Sigmoid colon (tissue), 7 donors: ENCODE results near the gene GREB1L. TPM values are rescaled to one million over a fixed set of nuclear protein-coding genes. Genes with fewer than 3 reads are reported as not detected.
"Not testable (repeated sequence)": the region's sequence is repeated elsewhere in the genome, so short reads cannot be mapped to it uniquely, and the experiment has no call there.

ENCODE experiments used
- DNase-seq: peaks from one replicate; pipeline ENCODE4 v3.0.0-alpha.2; 2019
- H3K27ac ChIP-seq, 4 donors: fragments of 200-600 bp; sonication (generic); one replicate each; pipeline ENCODE4 v1.5.1; 2016 to 2019; ENCODE audit warnings: mild to moderate bottlenecking in 1 of 4
- H3K27me3 ChIP-seq, 3 donors: fragments of 200-600 bp; sonication (generic); one replicate each; pipeline ENCODE4 v1.5.1; 2019; ENCODE audit warnings: mild to moderate bottlenecking in 1 of 3
- H3K36me3 ChIP-seq, 4 donors: fragments of 200-600 bp; sonication (generic); one replicate each; pipeline ENCODE4 v1.5.1; 2016 to 2019
- H3K4me1 ChIP-seq, 4 donors: fragments of 200-600 bp; sonication (generic); one replicate each; pipeline ENCODE4 v1.5.1; 2017 to 2019
- H3K4me3 ChIP-seq, 4 donors: fragments of 200-600 bp; sonication (generic); one replicate each; pipeline ENCODE4 v1.5.1; 2017 to 2019; ENCODE audit warnings: mild to moderate bottlenecking in 2 of 4, moderate library complexity in 1 of 4
- H3K9me3 ChIP-seq, 4 donors: fragments of 200-600 bp in 3 of 4; sonication (generic) in 3 of 4; one replicate each; pipeline versions ENCODE4 v1.5.1 to v1.6.1; 2013 to 2019
- EP300 ChIP-seq, 4 donors: sonication (generic); formaldehyde crosslinking; IDR thresholded peaks; one replicate each; pipeline ENCODE4 v1.6.1; 2017; ENCODE audit warnings: antibody characterized with exemption in 4 of 4
- POLR2A ChIP-seq, 2 donors: fragments of 450-650 bp; IDR thresholded peaks; one replicate each; pipeline ENCODE4 v1.6.1; 2016; ENCODE audit warnings: antibody characterized with exemption in 2 of 2, mild to moderate bottlenecking in 2 of 2, moderate library complexity in 2 of 2
- POLR2AphosphoS5 ChIP-seq, 4 donors: sonication (generic); formaldehyde crosslinking; IDR thresholded peaks; one replicate each; pipeline ENCODE4 v1.6.1; 2017; ENCODE audit warnings: antibody characterized with exemption in 4 of 4
- WGBS, 2 donors: extraction: QIAGEN DNeasy Blood & Tissue Kit; methylation state at CpG; one replicate each; pipeline ENCODE4 v1.1.7; 2013; 5-methylcytosine and 5-hydroxymethylcytosine counted together
- intact Hi-C: fragments of 100-400 bp; cut with DNase I; formaldehyde crosslinking; loops from one replicate; pipeline ENCODE4 v1.15.1; 2023
- polyA plus RNA-seq, 3 donors: library from polyadenylated mRNA; stranded (reverse); fragments of 200-250 nt; gene quantifications; one replicate each; pipeline ENCODE4 v1.2.3, GENCODE V29; 2013
- total RNA-seq, 4 donors: library from RNA; depleted of rRNA; stranded (reverse); fragments of >200 nt; gene quantifications; one replicate each; pipeline ENCODE4 v1.1.0, GENCODE V29; 2016
- TF ChIP-seq, protein P1 (sequence below), 4 experiments: fragments of 450-650 bp in 3 of 4; fragments of 200-600 bp in 1 of 4; IDR thresholded peaks; one replicate each; pipeline ENCODE4 v1.5.1; 2016 to 2019; ENCODE audit warnings: antibody characterized with exemption in 4 of 4, mild to moderate bottlenecking in 3 of 4, moderate library complexity in 2 of 4
- donor health status: healthy with polysubstance abuse.
- donor health status: Bipolar disorder and iron deficiency.
- donor health status: healthy.

GREB1L gene
- total and polyA plus RNA-seq, 7 donors = 0.23 to 12.1 (median 4.4) TPM; not detected in 2

DNA sequence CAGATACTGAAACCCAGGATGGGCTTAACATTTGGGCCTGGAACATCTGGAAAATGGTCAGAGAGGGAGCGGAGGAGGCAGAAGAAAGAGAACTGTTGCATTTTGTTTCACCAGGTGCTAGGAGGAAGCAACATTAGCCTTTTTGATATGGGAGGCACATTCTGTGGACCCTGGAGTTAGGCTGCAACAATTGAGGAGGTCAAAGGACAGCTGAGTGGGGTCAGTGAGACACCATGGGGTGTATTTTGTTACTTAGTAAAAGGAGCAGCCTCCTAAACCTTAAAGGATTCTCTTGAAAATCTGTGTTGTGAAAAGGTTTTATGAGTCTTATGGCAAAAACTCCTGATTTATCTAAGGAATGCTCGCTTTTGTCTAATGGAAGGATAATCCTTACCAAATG is 124.9 kb downstream of the GREB1L start:
- no peak for DNase-seq
- intact Hi-C loops = loop anchor here (10.0 kb wide), 1 partner anchor 58 kb away; no protein-coding TSS in a partner anchor
- WGBS, 2 donors = 95 to 97% methylated on average over 2 of the region's 2 CpGs
- no peaks in the 10 kb centered on the region for H3K9me3 ChIP-seq
- no peak overlapping the region for H3K27ac ChIP-seq
- no peak overlapping the region for H3K4me3 ChIP-seq
- TF ChIP-seq, protein P1, sequence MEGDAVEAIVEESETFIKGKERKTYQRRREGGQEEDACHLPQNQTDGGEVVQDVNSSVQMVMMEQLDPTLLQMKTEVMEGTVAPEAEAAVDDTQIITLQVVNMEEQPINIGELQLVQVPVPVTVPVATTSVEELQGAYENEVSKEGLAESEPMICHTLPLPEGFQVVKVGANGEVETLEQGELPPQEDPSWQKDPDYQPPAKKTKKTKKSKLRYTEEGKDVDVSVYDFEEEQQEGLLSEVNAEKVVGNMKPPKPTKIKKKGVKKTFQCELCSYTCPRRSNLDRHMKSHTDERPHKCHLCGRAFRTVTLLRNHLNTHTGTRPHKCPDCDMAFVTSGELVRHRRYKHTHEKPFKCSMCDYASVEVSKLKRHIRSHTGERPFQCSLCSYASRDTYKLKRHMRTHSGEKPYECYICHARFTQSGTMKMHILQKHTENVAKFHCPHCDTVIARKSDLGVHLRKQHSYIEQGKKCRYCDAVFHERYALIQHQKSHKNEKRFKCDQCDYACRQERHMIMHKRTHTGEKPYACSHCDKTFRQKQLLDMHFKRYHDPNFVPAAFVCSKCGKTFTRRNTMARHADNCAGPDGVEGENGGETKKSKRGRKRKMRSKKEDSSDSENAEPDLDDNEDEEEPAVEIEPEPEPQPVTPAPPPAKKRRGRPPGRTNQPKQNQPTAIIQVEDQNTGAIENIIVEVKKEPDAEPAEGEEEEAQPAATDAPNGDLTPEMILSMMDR (IDR thresholded peaks at IDR 0.05) = no peak
- TF ChIP-seq POLR2AphosphoS5 (IDR thresholded peaks at IDR 0.05) (no peak), POLR2A (IDR thresholded peaks at IDR 0.05) (no peak)
- H3K4me1 ChIP-seq = no peaks in the 10 kb centered on the region
- no peaks in the 10 kb centered on the region for H3K27me3 ChIP-seq
- H3K36me3 ChIP-seq = no peaks in the 10 kb centered on the region

DNA sequence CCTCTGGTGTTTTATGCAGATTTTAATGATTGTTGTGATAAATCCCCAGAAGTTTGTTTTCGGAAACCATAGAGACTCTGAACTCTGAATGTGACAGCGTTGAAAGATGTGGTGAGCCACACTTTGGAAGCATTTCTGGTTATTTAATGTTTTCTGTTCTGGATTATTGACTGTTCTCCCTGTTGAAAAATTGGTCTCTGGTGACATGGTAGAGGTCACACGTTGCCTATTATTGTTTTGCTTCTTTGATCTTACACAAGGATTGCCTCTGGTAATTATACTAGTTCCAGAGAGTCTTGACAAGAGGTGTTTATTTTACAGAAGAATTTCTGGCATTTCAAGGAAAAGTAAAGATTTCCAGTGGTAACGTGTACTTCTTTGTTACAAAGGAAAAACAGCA is 127.1 kb downstream of the GREB1L start:
- intact Hi-C loops = loop anchor here (10.0 kb wide), 1 partner anchor 56 kb away; no protein-coding TSS in a partner anchor
- H3K4me3 ChIP-seq = no peak overlapping the region
- WGBS, 2 donors = 68 to 75% methylated on average over 4 of the region's 4 CpGs

DNA sequence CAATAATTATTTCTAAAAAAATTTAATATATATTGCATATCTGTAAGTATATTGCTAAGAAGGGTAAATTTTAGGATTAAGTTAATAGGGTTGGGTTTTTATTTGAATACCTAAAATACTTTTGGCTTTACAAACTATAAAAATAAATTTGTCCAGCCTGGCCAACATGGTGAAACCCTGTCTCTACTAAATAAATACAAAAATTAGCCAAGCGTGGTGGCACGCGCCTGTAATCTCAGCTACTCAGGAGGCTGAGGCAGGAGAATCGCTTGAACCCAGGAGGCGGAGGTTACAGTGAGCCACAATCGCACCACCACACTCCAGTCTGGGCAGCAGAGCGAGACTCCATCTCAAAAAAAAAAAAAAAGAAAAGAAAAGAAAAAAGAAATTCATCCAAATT is 127.6 kb downstream of the GREB1L start:
- intact Hi-C loops = loop anchor here (10.0 kb wide), 1 partner anchor 55 kb away; no protein-coding TSS in a partner anchor
- H3K27me3 ChIP-seq, H3K27ac ChIP-seq, H3K36me3 ChIP-seq, H3K4me3 ChIP-seq, DNase-seq, H3K9me3 ChIP-seq, H3K4me1 ChIP-seq: not testable (repeated sequence)
- 95 to 98% methylated on average over 7 of the region's 7 CpGs for WGBS, 2 donors

More for the DNA sequence above, 127.1 kb downstream of the GREB1L start:
- no peaks in the 10 kb centered on the region for H3K9me3 ChIP-seq
- no peak for TF ChIP-seq POLR2AphosphoS5 (IDR thresholded peaks at IDR 0.05)
- TF ChIP-seq EP300 (IDR thresholded peaks at IDR 0.05) = no peak
- TF ChIP-seq POLR2A (IDR thresholded peaks at IDR 0.05) = no peak
- TF ChIP-seq, protein P1 (IDR thresholded peaks at IDR 0.05) = no peak
- no peak overlapping the region for H3K27ac ChIP-seq
- DNase-seq = no peak
- no peaks in the 10 kb centered on the region for H3K36me3 ChIP-seq
- H3K4me1 ChIP-seq = no peaks in the 10 kb centered on the region
- H3K27me3 ChIP-seq = no peaks in the 10 kb centered on the region

DNA sequence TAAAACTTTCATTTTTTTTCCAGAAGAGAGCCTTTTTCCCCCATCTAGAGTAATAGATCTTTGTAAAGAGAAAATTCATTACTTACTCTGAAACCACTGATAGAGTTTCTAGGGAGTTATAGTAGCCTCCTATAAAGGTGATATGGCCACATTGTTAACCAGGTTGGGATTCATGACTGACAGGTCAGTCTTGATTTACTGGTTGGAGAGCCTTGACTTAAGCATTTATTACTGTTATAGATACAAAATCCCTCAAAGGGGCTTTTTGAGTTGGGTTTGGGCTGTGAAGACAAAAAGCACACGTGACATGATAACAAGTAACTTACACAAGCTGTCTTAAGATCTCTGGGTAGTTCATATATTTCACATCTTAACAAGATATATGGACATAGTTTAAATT is 141.0 kb downstream of the GREB1L start:
- intact Hi-C loops = no loop called here
- 86 to 91% methylated on average over 1 of the region's 1 CpG for WGBS, 2 donors
- TF ChIP-seq, protein P1 (IDR thresholded peaks at IDR 0.05) = no peak
- TF ChIP-seq POLR2AphosphoS5 (IDR thresholded peaks at IDR 0.05) (no peak), EP300 (IDR thresholded peaks at IDR 0.05) (no peak), POLR2A (IDR thresholded peaks at IDR 0.05) (no peak)
- H3K27ac ChIP-seq = no peak overlapping the region
- no peak overlapping the region for H3K4me3 ChIP-seq
- H3K9me3 ChIP-seq = no peaks in the 10 kb centered on the region
- no peaks in the 10 kb centered on the region for H3K27me3 ChIP-seq
- no peak for DNase-seq
- no peaks in the 10 kb centered on the region for H3K36me3 ChIP-seq
- no peaks in the 10 kb centered on the region for H3K4me1 ChIP-seq

DNA sequence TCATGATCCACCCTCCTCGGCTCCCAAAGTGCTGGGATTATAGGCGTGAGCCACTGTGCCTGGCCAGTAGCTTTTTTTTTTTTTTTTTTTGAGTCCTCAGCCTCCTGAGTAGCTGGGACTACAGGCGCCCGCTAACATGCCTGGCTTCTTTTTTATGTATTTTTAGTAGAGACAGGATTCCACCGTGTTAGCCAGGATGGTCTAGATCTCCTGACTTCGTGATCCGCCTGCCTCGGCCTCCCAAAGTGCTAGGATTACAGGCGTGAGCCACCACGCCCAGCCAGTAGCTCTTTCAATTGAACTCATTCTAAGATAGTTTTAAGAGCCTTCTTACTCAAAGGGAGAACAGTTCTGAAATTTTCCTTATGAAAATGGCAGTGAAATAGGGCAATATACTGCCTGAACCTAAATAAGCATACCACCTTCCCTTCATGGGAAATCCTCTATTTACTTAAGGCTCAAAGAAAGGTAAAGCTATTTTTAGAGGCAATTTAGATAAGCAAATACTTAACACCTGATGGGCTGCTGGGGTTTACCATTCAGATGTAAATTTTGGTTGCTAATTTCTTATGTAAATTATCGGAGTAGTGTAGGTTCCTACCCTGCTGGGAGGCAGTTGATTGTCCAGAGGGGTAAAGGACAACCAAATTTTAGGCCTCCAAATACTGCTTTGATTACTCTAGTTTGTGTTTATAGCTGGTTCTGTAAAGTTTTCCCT is 144.7 kb downstream of the GREB1L start:
- Histone ChIP-seq H3K36me3 (no peaks in the 10 kb centered on the region), H3K9me3 (no peaks in the 10 kb centered on the region), H3K4me3 (no peak overlapping the region), H3K27ac (no peak overlapping the region), H3K27me3 (no peaks in the 10 kb centered on the region), H3K4me1 (no peaks in the 10 kb centered on the region)
- WGBS, 2 donors = 84 to 86% methylated on average over 11 of the region's 11 CpGs
- intact Hi-C loops = no loop called here
- no peak for TF ChIP-seq POLR2A (IDR thresholded peaks at IDR 0.05)
- TF ChIP-seq, protein P1 (IDR thresholded peaks at IDR 0.05) = no peak
- TF ChIP-seq POLR2AphosphoS5 (IDR thresholded peaks at IDR 0.05) = no peak
- TF ChIP-seq EP300 (IDR thresholded peaks at IDR 0.05) = no peak
- DNase-seq = no peak
